Right lobe of liver (tissue), 6 donors: ENCODE data around the gene MIXL1. TPM values are rescaled to one million over a fixed set of nuclear protein-coding genes. Genes with fewer than 3 reads are reported as not detected.

Experiments
- ATAC-seq, 4 donors: fragments of 200-7000 bp; cut with Tn5 transposase; one replicate each; pipeline ENCODE4 v1.9.1; 2020; ENCODE audit warnings: mild to moderate bottlenecking in 4 of 4, moderate library complexity in 4 of 4
- DNase-seq, 3 donors: peaks; one replicate each; pipeline ENCODE4 v3.0.0-alpha.2; 2020
- H3K27ac ChIP-seq, 3 donors: fragments of 200-600 bp; one replicate each; pipeline ENCODE4 v1.8.0; 2022
- H3K27me3 ChIP-seq, 2 donors: fragments of 200-600 bp; one replicate each; pipeline ENCODE4 v1.8.0; 2022
- H3K36me3 ChIP-seq, 4 donors: fragments of 200-600 bp; sonication (generic) in 1 of 4; one replicate each; pipeline versions ENCODE4 v1.5.1 to v1.8.0; 2017 to 2022; ENCODE audit warnings: control low read depth in 1 of 4
- H3K4me1 ChIP-seq, 4 donors: fragments of 200-600 bp; sonication (generic) in 1 of 4; one replicate each; pipeline versions ENCODE4 v1.5.1 to v1.8.0; 2017 to 2022; ENCODE audit warnings: control low read depth in 1 of 4
- H3K4me3 ChIP-seq, 3 donors: fragments of 200-600 bp; one replicate each; pipeline ENCODE4 v1.8.0; 2022
- H3K9me3 ChIP-seq, 4 donors: fragments of 200-600 bp; sonication (generic) in 1 of 4; one replicate each; pipeline versions ENCODE4 v1.5.1 to v1.8.0; 2017 to 2022; ENCODE audit warnings: control low read depth in 1 of 4
- POLR2A ChIP-seq: fragments of 450-650 bp; IDR thresholded peaks from one replicate; pipeline ENCODE4 v1.6.1; 2017; ENCODE audit warnings: antibody characterized with exemption, mild to moderate bottlenecking
- WGBS: methylation state at CpG from one replicate; pipeline ENCODE4 v1.1.6; 2018; ENCODE audit warnings: low coverage, low lambda C conversion rate; ENCODE audit not compliant: insufficient coverage; ENCODE audit errors: missing lambda C conversion rate; 5-methylcytosine and 5-hydroxymethylcytosine counted together
- intact Hi-C, 2 donors: fragments of 100-400 bp; cut with DNase I; formaldehyde crosslinking; loops; one replicate each; pipeline versions ENCODE4 v1.11.2 to v1.14.1; 2022
- total RNA-seq, 6 experiments: library from RNA; depleted of rRNA in 2 of 6; stranded (reverse); fragments of >200 nt in 2 of 6; fragmentation: NEBNext Ultra II Directional in 3 of 6; extraction: Animal tissue kit (Norgen Biotek cat#: 25700) in 3 of 6; gene quantifications; one replicate each; pipeline versions ENCODE4 v1.1.0 to v1.2.4, GENCODE V29; 2016 to 2023
- TF ChIP-seq, protein P1 (sequence below), 4 donors: fragments of 200-600 bp in 3 of 4; fragments of 450-650 bp in 1 of 4; IDR thresholded peaks; one replicate each; pipeline versions ENCODE4 v1.5.1 to v1.8.0; 2016 to 2022; ENCODE audit warnings: antibody characterized with exemption in 4 of 4, mild to moderate bottlenecking in 2 of 4
- donor health status: DM: no; HTN: yes; CAD: no.
- donor health status: DM: no; HTN: no; CAD: no.
- donor health status: DM: no; HTN: no; CAD: no.
- donor health status: DM: no; HTN: yes; CAD: no.
- donor health status: DM: no; HTN: yes; CAD: no.

The MIXL1 gene
- total RNA-seq, 6 experiments from 2014 or later: 0.29 TPM; not detected in 5

DNA sequence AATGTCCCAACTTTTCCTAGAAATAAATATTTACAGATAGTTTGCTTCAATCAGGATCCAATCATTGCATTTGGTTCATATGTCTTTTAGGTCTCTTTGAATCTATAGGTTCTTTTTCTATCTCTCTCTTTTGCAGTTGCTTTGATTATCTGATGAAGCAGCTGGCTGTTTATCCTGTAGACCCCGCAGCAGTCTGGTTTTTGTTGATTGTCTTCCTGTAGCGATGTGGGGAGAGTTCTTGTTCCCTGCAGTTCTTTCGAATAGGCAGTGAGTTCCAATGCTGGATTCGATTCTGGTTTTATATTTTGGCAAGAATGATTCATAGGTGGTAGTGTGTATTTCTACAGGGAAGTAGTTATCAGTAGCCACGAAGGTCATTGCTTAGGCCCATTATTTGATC, 7.4 kb upstream of the MIXL1 start:
- no peaks in the 10 kb centered on the region for H3K4me1 ChIP-seq
- no peak for TF ChIP-seq POLR2A
- TF ChIP-seq, protein P1, sequence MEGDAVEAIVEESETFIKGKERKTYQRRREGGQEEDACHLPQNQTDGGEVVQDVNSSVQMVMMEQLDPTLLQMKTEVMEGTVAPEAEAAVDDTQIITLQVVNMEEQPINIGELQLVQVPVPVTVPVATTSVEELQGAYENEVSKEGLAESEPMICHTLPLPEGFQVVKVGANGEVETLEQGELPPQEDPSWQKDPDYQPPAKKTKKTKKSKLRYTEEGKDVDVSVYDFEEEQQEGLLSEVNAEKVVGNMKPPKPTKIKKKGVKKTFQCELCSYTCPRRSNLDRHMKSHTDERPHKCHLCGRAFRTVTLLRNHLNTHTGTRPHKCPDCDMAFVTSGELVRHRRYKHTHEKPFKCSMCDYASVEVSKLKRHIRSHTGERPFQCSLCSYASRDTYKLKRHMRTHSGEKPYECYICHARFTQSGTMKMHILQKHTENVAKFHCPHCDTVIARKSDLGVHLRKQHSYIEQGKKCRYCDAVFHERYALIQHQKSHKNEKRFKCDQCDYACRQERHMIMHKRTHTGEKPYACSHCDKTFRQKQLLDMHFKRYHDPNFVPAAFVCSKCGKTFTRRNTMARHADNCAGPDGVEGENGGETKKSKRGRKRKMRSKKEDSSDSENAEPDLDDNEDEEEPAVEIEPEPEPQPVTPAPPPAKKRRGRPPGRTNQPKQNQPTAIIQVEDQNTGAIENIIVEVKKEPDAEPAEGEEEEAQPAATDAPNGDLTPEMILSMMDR (IDR thresholded peaks at IDR 0.05): no peak
- H3K4me3 ChIP-seq: no peak overlapping the region
- no peaks in the 10 kb centered on the region for H3K9me3 ChIP-seq
- H3K27ac ChIP-seq: no peak overlapping the region
- no peak for ATAC-seq
- DNase-seq: no peak
- H3K27me3 ChIP-seq: no peaks in the 10 kb centered on the region
- no peaks in the 10 kb centered on the region for H3K36me3 ChIP-seq
- 49% methylated on average over 5 of the region's 5 CpGs for WGBS
- intact Hi-C loops: no loop called here

DNA sequence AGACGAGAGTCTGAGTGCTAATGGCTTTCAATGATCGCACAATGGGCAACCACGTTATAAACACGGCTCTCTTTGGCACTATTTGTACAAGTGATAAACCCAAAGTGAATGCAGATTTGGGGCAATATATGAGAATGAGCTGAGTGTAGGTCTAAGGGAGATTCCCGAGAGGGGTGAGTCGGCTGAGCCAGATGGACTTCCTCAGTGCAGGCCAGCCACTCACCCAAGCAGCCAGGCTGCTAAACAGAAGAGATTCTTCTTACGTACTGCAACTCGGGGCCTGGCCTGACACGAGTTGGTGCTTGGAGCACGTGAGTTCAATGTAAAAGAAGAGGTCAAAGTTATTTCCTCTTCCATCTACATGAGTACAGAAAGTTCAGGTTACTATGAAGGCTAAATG, 6.2 kb upstream of the MIXL1 start:
- H3K9me3 ChIP-seq: no peaks in the 10 kb centered on the region
- no peak overlapping the region for H3K27ac ChIP-seq
- ATAC-seq (no peak), DNase-seq (no peak)
- no peaks in the 10 kb centered on the region for H3K27me3 ChIP-seq
- intact Hi-C loops: no loop called here
- no peaks in the 10 kb centered on the region for H3K4me1 ChIP-seq
- 64% methylated on average over 10 of the region's 10 CpGs for WGBS
- no peaks in the 10 kb centered on the region for H3K36me3 ChIP-seq
- TF ChIP-seq, protein P1 (IDR thresholded peaks at IDR 0.05): no peak
- TF ChIP-seq POLR2A: no peak
- H3K4me3 ChIP-seq: no peak overlapping the region

DNA sequence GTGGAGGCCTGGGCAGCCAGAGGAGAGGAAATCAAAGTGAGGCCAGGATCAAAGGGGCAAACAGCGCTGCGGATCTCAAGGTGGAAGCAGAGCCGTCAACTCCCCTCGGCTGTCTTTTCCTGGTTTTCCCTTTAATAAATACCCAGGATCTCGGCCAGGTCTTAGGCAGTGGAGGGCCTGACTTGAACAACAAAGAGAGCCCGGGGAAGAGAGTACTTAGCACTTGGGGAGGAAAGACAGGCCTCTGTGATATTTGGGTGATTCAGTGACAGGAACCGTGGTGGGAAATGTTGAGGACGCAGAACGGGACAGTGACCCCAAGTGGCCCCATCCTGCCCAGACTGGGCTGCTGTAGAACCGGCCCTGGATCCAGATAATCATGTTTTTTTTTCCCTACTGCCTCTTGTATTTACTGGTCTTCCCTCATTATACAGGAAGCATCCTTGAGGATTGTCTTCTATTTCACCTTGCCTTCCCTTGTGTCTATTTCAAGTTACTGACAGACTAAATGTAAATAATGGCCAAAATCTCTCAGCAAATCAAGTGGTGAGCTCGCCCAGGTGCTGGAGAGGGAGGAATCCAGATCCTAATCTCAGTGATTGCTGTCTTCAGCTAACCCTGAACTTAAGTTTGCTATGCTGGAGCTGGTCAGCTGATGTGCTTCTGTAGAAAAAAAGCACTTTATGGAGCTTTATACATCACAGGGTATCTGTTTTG, 2.8 kb upstream of the MIXL1 start:
- no peaks in the 10 kb centered on the region for H3K4me1 ChIP-seq
- 55% methylated on average over 11 of the region's 11 CpGs for WGBS
- no peaks in the 10 kb centered on the region for H3K9me3 ChIP-seq
- peaks cover 0 to 3% of the 10 kb centered on the region in 2 donors for H3K27me3 ChIP-seq
- TF ChIP-seq, protein P1 (IDR thresholded peaks at IDR 0.05): no peak
- TF ChIP-seq POLR2A: no peak
- no peak overlapping the region for H3K4me3 ChIP-seq
- DNase-seq (no peak), ATAC-seq (no peak)
- H3K36me3 ChIP-seq: no peaks in the 10 kb centered on the region
- no peak overlapping the region for H3K27ac ChIP-seq
- intact Hi-C loops: no loop called here

DNA sequence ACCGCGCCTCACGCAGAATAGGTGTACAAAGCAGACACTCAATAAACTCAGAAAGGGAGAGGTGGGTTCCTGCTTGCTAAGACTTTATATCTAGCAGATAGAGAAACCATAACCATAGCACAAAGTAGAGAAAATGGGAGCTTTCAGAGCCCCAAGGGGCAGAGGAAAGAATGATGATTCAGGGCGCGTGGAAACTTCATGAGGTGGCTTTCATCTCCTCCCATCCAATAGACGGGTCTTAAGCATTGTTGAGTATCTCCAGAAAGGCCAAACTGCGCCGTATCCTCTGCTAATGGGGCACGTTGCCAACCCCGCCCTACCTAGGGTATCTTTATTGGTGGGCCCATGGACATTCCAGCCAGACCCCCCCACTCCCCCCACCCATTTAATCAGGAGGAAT, 778 bp upstream of the MIXL1 start:
- H3K27me3 ChIP-seq: peaks cover 0 to 3% of the 10 kb centered on the region in 2 donors
- no peak for DNase-seq
- intact Hi-C loops: no loop called here
- no peaks in the 10 kb centered on the region for H3K4me1 ChIP-seq
- no peak for ATAC-seq
- H3K27ac ChIP-seq: no peak overlapping the region
- H3K9me3 ChIP-seq: no peaks in the 10 kb centered on the region
- TF ChIP-seq, protein P1 (IDR thresholded peaks at IDR 0.05): no peak
- no peak for TF ChIP-seq POLR2A
- 96% methylated on average over 3 of the region's 10 CpGs for WGBS
- H3K4me3 ChIP-seq: no peak overlapping the region
- H3K36me3 ChIP-seq: no peaks in the 10 kb centered on the region
